Measurements from ENCODE around the gene OSBP.

Gene OSBP

DNA sequence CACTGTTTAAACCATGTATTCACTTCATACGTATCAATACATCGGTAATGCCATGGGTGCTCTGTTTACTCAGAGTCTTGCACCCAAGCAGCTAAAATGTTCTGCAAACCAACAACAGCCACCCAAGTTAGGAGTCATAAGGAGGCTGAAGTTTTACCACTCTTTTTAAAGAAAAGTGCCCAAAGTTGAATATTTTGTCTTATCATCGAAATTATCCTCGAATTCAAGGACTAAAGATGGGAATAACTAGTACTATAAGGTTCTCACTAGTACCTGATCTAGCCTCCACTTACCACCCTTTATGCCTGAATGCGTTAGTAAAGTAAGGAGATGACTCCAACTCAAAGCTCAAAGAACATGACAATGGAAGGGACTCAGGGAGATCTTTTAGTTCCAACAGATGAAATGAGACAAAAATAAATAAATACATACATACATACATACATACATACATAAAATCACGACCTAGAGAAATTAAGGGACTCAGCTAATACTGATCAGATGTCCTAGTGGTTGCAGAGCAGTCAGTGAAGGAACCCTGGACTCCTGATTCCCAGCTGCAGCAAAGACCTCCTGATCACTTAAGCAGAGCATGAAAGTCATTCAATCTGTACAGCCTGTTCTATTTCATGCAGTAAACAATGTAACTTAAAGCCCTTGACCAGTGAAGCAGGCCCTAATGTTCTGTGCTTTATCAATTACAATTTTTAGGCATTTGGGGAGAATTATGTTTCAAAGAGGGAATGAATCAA, 7.7 kb downstream of the OSBP start:
- TF ChIP-seq, protein P1, sequence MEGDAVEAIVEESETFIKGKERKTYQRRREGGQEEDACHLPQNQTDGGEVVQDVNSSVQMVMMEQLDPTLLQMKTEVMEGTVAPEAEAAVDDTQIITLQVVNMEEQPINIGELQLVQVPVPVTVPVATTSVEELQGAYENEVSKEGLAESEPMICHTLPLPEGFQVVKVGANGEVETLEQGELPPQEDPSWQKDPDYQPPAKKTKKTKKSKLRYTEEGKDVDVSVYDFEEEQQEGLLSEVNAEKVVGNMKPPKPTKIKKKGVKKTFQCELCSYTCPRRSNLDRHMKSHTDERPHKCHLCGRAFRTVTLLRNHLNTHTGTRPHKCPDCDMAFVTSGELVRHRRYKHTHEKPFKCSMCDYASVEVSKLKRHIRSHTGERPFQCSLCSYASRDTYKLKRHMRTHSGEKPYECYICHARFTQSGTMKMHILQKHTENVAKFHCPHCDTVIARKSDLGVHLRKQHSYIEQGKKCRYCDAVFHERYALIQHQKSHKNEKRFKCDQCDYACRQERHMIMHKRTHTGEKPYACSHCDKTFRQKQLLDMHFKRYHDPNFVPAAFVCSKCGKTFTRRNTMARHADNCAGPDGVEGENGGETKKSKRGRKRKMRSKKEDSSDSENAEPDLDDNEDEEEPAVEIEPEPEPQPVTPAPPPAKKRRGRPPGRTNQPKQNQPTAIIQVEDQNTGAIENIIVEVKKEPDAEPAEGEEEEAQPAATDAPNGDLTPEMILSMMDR (conservative IDR thresholded peaks at IDR 0.05; ENCODE audit: low read length): no peak
- DNase-seq (ENCODE audit: low read depth): no peak
- no peak overlapping the region for H3K4me3 ChIP-seq (ENCODE audit: low read length)

DNA sequence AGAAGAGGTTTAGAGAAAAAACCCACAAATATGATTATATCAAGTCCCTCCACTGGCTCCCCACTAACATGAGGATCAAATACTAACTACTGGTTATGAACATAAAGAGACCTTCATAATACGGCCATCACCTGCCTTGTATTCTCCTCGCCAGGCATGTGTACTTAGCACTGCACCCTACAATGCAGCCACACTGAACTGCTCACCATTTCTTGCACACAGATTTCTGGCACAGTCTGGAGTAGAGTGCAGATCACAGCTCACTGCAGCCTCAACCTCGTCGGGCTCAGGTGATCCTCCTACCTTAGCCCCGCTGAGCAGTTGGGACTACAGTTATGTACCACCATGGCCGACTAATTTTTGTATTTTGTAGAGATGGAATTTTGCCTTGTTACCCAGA, 13.1 kb downstream of the OSBP start:
- no peak for DNase-seq (ENCODE audit: low read depth)
- TF ChIP-seq, protein P1 (conservative IDR thresholded peaks at IDR 0.05; ENCODE audit: low read length): no peak
- H3K4me3 ChIP-seq (ENCODE audit: low read length): no peak overlapping the region

DNA sequence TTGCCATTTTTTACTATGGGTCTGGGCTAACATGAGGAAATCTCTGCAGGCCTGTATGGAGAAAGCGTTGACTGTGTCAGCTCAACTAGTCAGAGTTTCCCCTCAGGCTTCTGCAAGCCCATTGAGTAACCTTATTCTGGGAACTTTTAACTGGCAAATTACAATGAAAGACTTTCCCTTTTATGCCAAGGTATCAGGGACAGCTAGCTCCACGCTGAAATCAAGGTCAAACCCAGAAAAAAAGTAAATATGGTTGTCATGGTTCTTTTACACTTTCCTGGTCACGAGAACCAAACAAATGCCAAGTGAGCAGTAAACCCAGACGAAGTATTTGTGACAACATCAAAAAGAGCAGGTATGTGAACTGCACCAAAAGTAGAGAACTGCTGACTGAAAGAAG, 13.8 kb downstream of the OSBP start:
- no peak overlapping the region for H3K4me3 ChIP-seq (ENCODE audit: low read length)
- TF ChIP-seq, protein P1 (conservative IDR thresholded peaks at IDR 0.05; ENCODE audit: low read length): no peak
- no peak for DNase-seq (ENCODE audit: low read depth)

DNA sequence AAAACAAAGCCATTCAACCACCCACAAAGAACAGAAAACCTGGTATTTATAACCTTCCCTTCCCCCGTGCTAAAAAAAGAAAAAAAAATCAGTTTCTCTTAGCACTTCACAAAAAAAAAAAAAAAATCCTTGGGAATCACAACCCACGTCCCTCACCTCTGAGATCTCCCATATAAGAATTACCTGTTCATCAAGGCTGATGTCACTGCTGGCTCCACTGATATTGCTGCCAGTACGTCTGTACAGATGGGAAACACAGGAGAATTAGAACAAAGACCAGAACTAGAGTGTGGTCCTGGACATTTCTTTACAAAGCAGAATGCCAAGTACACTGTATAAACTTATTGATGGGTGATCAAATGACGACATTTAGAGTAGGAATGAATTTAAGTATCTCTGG, 14.9 kb downstream of the OSBP start:
- TF ChIP-seq, protein P1 (conservative IDR thresholded peaks at IDR 0.05; ENCODE audit: low read length): no peak
- no peak overlapping the region for H3K4me3 ChIP-seq (ENCODE audit: low read length)
- DNase-seq (ENCODE audit: low read depth): no peak

DNA sequence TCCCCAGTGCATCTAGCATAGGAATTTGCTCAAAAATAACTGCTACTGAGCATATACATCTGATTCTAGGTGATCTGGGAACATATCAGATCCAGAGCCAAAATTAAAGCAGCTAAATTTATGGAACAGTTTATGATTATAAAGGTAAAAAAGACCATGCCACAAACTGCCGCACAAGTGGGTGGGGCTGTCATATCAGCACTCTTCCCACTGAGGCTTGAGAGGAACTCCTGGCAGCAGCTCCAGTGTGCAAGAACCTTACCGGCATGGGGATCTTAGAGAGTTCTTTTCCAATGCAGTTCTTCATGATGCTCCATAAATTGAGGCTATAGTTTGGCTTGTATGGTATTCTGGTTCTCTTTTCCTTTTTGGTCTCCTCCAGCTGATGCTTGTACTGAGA, 15.3 kb downstream of the OSBP start:
- TF ChIP-seq, protein P1 (conservative IDR thresholded peaks at IDR 0.05; ENCODE audit: low read length): no peak
- DNase-seq (ENCODE audit: low read depth): no peak
- no peak overlapping the region for H3K4me3 ChIP-seq (ENCODE audit: low read length)

DNA sequence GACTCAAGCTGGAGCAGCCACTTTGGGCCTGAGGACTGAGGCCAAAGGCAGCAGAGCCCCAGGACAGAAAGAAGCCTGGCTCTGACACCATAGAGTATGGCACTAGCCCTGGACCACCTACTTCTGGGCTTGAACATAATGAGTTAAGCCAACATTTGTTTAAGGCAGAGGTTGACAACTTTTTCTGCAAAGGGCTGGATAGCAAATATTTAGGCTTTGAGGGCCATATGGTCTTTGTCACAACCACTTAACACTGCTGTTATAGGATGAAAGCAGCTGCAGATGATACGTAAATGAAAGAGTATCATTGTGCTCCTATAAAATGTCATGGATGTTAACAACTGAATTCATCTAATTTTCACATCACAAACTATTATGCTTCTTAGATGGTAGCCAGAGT, 16.6 kb downstream of the OSBP start:
- no peak for DNase-seq (ENCODE audit: low read depth)
- TF ChIP-seq, protein P1 (conservative IDR thresholded peaks at IDR 0.05; ENCODE audit: low read length): no peak
- no peak overlapping the region for H3K4me3 ChIP-seq (ENCODE audit: low read length)

DNA sequence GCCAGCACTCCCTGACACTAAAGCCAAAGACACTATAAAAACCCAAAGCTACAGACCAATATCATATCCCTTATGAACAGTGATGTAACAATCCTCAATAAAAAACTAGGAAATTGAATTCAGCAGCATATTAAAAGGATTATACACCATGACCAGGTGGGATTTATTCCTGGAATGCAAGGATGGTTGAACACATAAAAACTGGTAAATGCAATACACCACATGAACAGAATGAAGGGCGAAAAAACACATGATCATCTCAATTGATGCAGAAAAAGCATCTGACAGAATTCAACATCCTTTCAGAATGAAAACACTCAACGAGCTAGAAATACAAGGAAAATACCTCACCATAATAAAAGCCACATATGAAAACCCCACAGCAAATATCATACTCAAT, 31.3 kb downstream of the OSBP start:
- TF ChIP-seq, protein P1 (conservative IDR thresholded peaks at IDR 0.05; ENCODE audit: low read length): no peak
- DNase-seq (ENCODE audit: low read depth): no peak
- H3K4me3 ChIP-seq (ENCODE audit: low read length): no peak overlapping the region

All from AG10803 (cell line).